Esophagus (tissue), 2 donors: ENCODE measurements around the gene MDP1. TPM values are rescaled to one million over a fixed set of nuclear protein-coding genes. Genes with fewer than 3 reads are reported as not detected.
"Not testable (repeated sequence)": the region's sequence is repeated elsewhere in the genome, so short reads cannot be mapped to it uniquely, and the experiment has no call there.

ENCODE experiments used
- H3K27ac ChIP-seq, 2 donors: one replicate each; pipeline ENCODE4 v1.5.1; 2013; ENCODE audit warnings: low read depth in 2 of 2, mild to moderate bottlenecking in 2 of 2, inconsistent platforms in 1 of 2, low read length in 1 of 2, moderate library complexity in 1 of 2
- H3K27me3 ChIP-seq, 2 donors: one replicate each; pipeline ENCODE4 v1.6.1; 2013; ENCODE audit warnings: low read length in 2 of 2, control low read depth in 1 of 2, mild to moderate bottlenecking in 1 of 2; ENCODE audit not compliant: insufficient read depth in 2 of 2, control insufficient read depth in 1 of 2
- H3K36me3 ChIP-seq, 2 donors: one replicate each; pipeline ENCODE4 v1.6.1; 2013; ENCODE audit warnings: low read length in 1 of 2; ENCODE audit not compliant: control insufficient read depth in 2 of 2, insufficient read depth in 2 of 2
- H3K4me1 ChIP-seq, 2 donors: one replicate each; pipeline ENCODE4 v1.6.1; 2013; ENCODE audit warnings: low read length in 1 of 2; ENCODE audit not compliant: control insufficient read depth in 2 of 2, insufficient read depth in 2 of 2
- H3K4me3 ChIP-seq, 2 donors: one replicate each; pipeline ENCODE4 v1.5.1; 2013; ENCODE audit warnings: low read length in 2 of 2, mild to moderate bottlenecking in 2 of 2, low read depth in 1 of 2, moderate library complexity in 1 of 2
- H3K9me3 ChIP-seq, 2 donors: one replicate each; pipeline ENCODE4 v1.6.1; 2013; ENCODE audit warnings: mild to moderate bottlenecking in 2 of 2, low read depth in 1 of 2, low read length in 1 of 2, moderate library complexity in 1 of 2; ENCODE audit not compliant: control insufficient read depth in 2 of 2, insufficient read depth in 1 of 2
- WGBS, 2 donors: extraction: QIAGEN DNeasy Blood & Tissue Kit; methylation state at CpG; one replicate each; pipeline ENCODE4 v1.1.7; 2013; 5-methylcytosine and 5-hydroxymethylcytosine counted together
- polyA plus RNA-seq, 2 donors: library from polyadenylated mRNA; stranded (reverse); fragments of 200-250 nt; gene quantifications; one replicate each; pipeline ENCODE4 v1.2.3, GENCODE V29; 2013
- donor health status: healthy with polysubstance abuse.
- donor health status: Bipolar disorder and iron deficiency.

MDP1 gene
- polyA plus RNA-seq, 2 donors, result 12.1 to 12.8 TPM

GRCh38 chr14:24216876-24217275 lies 1.0 kb upstream of the MDP1 start:
- H3K27me3 ChIP-seq, H3K9me3 ChIP-seq, H3K4me3 ChIP-seq, H3K27ac ChIP-seq, H3K36me3 ChIP-seq, H3K4me1 ChIP-seq: not testable (repeated sequence)
- 95 to 97% methylated on average over 1 of the region's 1 CpG for WGBS, 2 donors

GRCh38 chr14:24216345-24216699 lies 456 bp upstream of the MDP1 start:
- WGBS, 2 donors, result 84 to 92% methylated on average over 2 of the region's 2 CpGs
- Histone ChIP-seq H3K27me3 (no peaks in the 10 kb centered on the region), H3K4me3 (no peak overlapping the region), H3K27ac (peak overlapping the region in 1 of 2 donors; percentile 99), H3K9me3 (no peaks in the 10 kb centered on the region), H3K36me3 (peaks cover 5 to 6% of the 10 kb centered on the region in 2 donors), H3K4me1 (no peaks in the 10 kb centered on the region)

- H3K9me3 ChIP-seq, result no peaks in the 10 kb centered on the region
Measured at GRCh38 chr14:24213866-24214662, 1.8 kb downstream of the MDP1 start.

GRCh38 chr14:24212924-24213865 lies 2.7 kb downstream of the MDP1 start, which contains the start of gene CHMP4A:
Gene CHMP4A, minus strand, starts transcription at chr14:24213488. Its CDS starts 49 bp downstream, at chr14:24213439.
- peak within 1 kb of the TSS; percentile 75 to 82 for H3K4me3 ChIP-seq
- H3K27ac ChIP-seq, result peak within 1 kb of the TSS; percentile 99 to 100
- no peaks in the 10 kb centered on the region for H3K4me1 ChIP-seq
- peaks cover 19 to 20% of the 10 kb centered on the region in 2 donors for H3K36me3 ChIP-seq
- 0 to 1% methylated on average over 44 to 53 of the region's 53 CpGs for WGBS, 2 donors
- no peaks in the 10 kb centered on the region for H3K9me3 ChIP-seq
- H3K27me3 ChIP-seq, result no peaks in the 10 kb centered on the region

More at GRCh38 chr14:24213866-24214662, 1.8 kb downstream of the MDP1 start:
- no peaks in the 10 kb centered on the region for H3K27me3 ChIP-seq
- 88 to 92% methylated on average over 7 of the region's 7 CpGs for WGBS, 2 donors
- no peaks in the 10 kb centered on the region for H3K4me1 ChIP-seq
- peak overlapping the region in 1 of 2 donors; percentile 82 for H3K4me3 ChIP-seq
- peaks cover 19 to 21% of the 10 kb centered on the region in 2 donors for H3K36me3 ChIP-seq
- peak overlapping the region; percentile 99 to 100 for H3K27ac ChIP-seq

- Histone ChIP-seq H3K27me3 (no peaks in the 10 kb centered on the region), H3K9me3 (no peaks in the 10 kb centered on the region), H3K27ac (peak overlapping the region in 1 of 2 donors; percentile 10), H3K4me3 (no peak overlapping the region), H3K4me1 (no peaks in the 10 kb centered on the region), H3K36me3 (peaks cover 23 to 24% of the 10 kb centered on the region in 2 donors)
- 89 to 93% methylated on average over 6 of the region's 6 CpGs for WGBS, 2 donors
Measured at GRCh38 chr14:24211311-24211710, 4.6 kb downstream of the MDP1 start.

- WGBS, 2 donors, result 99 to 100% methylated on average over 2 of the region's 2 CpGs
Measured at GRCh38 chr14:24207625-24208024, 8.2 kb downstream of the MDP1 start.

GRCh38 chr14:24207104-24207551 lies 8.7 kb downstream of the MDP1 start:
- no peaks in the 10 kb centered on the region for H3K4me1 ChIP-seq
- no peak overlapping the region for H3K4me3 ChIP-seq
- no peaks in the 10 kb centered on the region for H3K9me3 ChIP-seq
- H3K27me3 ChIP-seq, result no peaks in the 10 kb centered on the region
- WGBS, 2 donors, result 92 to 93% methylated on average over 5 of the region's 5 CpGs
- H3K36me3 ChIP-seq, result peaks cover 23 to 26% of the 10 kb centered on the region in 2 donors
- no peak overlapping the region for H3K27ac ChIP-seq

More at GRCh38 chr14:24207625-24208024, 8.2 kb downstream of the MDP1 start:
- H3K9me3 ChIP-seq, result no peaks in the 10 kb centered on the region
- no peaks in the 10 kb centered on the region for H3K4me1 ChIP-seq
- H3K27me3 ChIP-seq, result no peaks in the 10 kb centered on the region
- H3K36me3 ChIP-seq, result peaks cover 23 to 26% of the 10 kb centered on the region in 2 donors
- no peak overlapping the region for H3K4me3 ChIP-seq
- H3K27ac ChIP-seq, result no peak overlapping the region

- H3K4me3 ChIP-seq, result no peak overlapping the region
- no peaks in the 10 kb centered on the region for H3K9me3 ChIP-seq
- H3K27ac ChIP-seq, result no peak overlapping the region
- WGBS, 2 donors, result 97% methylated on average over 11 of the region's 11 CpGs
- no peaks in the 10 kb centered on the region for H3K4me1 ChIP-seq
- peaks cover 23 to 25% of the 10 kb centered on the region in 2 donors for H3K36me3 ChIP-seq
- H3K27me3 ChIP-seq, result no peaks in the 10 kb centered on the region
Measured at GRCh38 chr14:24206260-24207103, 9.4 kb downstream of the MDP1 start.
